NCI-H446 (cell line): Measurements from ENCODE around the gene SNX32.
A peak's percentile ranks its signal among the peaks of the same experiment; 100 is the strongest.

ENCODE experiments used
- DNase-seq, 2 experiments: peaks; one replicate each; lab custom pipeline; 2025; lab: John Stamatoyannopoulos, UW

SNX32 gene

DNA sequence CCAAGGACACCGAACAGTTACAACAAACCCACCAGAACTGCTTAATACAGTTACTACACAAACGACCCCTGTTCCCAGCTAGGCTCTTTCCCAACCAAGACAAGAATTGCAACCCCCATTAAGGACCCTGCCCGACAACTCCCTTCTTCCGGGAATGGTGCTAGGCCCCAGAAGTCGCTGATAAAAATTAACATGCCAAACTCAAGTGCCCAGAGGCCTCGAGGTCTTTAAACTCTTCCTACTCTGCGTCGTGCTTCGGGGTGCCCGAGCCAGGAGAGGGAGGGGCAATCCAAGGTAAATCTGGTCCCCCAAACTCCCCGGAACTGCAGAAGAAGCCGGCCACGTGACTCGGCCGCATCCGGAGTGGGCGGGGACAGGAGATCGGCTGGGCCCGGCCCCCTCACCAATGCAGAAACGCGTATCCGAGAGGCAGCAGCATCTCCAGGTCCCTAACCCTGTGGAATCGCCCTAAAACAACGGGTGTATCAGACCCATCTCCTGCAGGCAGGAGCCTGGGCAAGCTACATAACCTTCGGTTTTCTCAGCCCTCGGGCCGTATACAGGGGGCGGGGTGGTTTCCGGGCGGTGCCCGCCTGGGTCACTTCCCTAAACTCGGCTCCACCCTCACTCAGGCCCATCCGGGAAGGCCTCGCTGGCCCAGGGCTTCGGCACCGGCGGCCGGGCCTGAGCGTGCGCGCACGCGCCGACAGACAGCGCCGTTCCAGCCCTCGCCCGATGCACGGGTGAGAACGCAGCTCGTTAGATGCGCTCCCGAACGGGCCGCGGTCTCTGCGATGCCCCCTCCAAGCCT, 23.1 kb downstream of the SNX32 start:
- DNase-seq: peak; percentile 39 to 70

DNA sequence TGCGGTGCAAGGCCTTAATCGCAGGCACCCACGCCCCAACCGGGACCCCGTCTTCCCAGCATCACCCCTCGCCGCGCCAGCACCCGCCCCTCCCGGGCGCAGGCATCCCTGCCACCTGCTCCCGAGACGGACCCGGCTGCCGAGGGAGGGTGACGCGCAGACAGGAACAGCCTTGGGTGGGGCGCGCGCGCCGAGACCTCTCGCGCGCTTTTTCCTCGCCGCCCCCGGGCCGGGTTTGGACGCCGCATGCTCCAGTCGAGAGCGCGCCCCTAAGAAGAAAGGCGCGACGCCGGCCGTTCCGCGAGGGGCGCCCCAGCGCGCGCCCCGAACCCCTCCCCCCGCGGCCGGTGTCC, 23.7 kb downstream of the SNX32 start:
- DNase-seq: peak in 1 of 2 experiments; percentile 76

DNA sequence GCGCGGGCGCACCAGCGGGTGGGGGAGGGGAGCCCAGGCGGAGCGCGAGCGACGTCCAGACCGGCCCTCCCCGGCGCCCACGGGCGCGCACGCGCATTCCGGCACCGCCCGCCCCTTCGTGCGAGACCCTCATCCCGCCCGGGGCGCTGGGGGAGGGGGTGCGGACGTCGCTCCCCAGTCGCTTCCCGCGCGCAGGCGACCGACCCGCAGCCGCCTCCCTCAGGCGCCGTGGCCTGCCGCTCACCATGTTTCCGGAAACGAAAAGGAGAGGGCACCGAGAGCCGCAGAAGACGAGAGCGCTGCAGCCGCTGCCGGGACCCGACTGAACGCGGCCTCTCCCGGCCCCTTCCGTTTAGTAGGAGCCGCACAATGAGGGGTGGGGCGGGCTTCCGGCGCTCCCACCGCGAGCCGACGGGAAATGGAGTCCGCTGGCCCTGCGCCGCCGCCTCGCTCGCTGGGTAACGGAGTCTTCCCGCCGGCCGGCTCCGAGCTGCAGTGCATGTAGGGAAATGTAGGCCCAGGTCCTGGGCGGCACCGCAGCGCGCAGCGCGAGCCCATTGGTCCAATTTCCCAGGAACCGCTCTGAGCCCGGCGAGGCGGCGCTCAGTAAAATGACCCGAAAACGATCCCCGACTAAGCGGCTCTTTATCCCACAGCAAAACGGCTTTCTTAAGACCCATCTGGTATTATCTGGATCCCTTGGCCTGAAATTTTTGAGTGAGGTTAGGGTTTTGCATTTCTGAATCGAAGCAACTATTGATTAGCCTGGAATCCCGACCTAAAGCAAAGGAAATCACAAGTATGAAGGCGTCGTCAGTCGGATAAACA, 24.3 kb downstream of the SNX32 start, which contains the start of gene CFL1:
Gene CFL1, minus strand, starts transcription at position 328 of the 828 bp plus-strand sequence. Its CDS starts 81 bp downstream, at position 247.
- peak; percentile 96 to 99 for DNase-seq

DNA sequence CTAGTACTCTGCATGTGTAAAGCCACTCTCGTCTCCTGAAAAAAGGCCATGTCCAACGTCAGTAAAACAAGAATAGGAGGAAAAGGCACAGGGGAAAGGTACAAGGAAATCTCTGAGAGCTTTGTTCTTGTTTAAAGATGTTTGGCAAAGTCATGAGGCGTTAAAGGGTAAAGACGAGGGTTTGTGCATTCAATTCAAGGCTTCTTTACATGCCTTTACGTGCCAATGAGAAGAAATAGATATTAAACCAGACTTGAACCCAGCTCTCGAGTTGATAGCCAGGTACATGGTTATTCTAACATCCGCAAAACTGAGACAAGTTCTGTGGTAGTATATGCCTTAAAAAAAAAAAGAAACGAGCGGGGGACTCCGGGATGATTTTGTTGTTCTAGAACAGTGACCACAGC, 24.9 kb downstream of the SNX32 start:
- no peak for DNase-seq

DNA sequence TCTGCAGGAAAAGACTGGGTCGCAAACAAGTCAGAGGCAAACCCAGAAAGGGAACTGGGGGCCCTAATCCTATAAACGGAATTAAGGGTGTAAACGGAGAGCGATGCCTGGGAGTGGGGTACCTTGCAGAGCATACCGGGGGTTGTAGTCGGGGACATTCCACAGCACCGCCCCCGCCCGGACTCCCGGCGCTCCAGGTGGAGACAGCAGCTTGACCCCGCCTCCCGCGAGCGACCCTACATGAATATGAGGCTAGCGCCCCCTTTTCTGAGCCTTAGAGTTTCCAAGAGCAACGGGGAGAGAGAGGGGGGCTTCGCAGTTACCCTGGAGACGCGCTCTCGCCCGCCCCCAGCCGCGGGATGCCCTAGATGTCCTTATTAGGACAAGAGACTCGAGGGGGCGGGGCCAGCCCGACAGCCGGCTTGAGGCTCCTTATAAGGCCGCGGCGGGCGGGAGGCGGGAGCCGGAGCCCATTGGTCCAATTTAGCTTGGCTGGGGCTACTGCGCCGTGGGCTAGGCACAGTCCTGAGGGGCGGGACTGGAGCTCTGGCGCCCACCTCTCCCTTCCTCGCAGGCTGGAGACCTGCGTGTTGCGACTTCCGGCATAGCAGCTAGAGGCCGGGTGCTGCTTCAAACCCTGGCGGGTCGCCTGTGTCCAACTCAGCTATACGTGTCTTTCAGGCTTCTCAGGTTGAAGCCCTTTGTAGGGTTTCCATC, 25.5 kb downstream of the SNX32 start:
- DNase-seq: peak; percentile 99

DNA sequence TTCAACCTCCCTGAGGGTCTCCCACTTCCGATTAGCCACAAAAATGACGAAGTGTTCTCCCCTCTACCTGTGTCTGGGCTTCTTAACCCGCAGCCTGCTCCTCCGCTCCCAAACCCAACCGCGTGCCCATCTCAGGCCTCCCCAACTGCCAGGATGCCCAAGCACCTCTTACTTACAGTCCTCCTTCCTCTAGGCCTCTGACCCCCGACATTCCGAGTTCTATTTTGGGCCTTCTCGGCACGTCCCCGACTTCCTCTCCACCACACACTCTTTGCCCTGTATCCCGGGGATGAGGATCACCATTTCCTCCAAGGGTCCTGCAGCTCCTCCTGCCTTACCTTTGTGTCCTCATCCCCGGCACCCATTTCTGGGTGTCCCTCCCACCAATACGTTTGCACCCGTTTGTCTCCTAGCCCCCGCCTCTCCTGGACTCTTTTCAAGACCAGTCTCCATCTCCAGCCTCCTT, 26.1 kb downstream of the SNX32 start:
- peak in 1 of 2 experiments; percentile 90 for DNase-seq

DNA sequence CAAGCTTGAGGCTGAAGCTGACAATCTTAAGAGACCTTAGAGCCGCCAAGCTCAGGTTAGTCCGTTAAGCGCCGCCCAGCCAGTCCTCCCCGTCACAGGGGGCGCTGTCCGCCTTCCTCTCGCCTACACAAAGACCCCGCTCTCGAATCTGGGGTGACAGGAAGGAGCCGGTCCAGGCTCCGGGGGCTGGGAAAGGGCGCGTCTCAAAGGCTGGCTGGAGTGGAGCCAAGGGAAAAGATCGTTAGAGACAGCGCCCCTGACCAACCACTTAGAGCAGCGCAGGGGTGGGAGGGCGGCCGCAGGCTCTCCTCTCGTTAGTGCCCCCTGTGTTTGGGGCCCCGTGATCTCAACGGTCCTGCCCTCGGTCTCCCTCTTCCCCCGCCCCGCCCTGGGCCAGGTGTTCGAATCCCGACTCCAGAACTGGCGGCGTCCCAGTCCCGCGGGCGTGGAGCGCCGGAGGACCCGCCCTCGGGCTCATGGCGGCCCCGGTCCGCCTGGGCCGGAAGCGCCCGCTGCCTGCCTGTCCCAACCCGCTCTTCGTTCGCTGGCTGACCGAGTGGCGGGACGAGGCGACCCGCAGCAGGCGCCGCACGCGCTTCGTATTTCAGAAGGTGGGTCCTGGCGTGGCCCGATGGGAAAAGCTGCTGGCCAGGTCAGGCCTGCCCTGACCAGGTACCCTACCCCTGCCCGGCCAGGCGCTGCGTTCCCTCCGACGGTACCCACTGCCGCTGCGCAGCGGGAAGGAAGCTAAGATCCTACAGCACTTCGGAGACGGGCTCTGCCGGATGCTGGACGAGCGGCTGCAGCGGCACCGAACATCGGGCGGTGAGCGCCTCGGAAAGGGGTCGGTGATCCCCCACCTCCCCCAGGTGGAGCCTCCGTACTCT, 26.8 kb downstream of the SNX32 start, which contains the start of gene MUS81:
Gene MUS81, plus strand, starts transcription at position 156 of the 887 bp plus-strand sequence. Its CDS starts 321 bp downstream, at position 477.
- peak; percentile 95 to 98 for DNase-seq

DNA sequence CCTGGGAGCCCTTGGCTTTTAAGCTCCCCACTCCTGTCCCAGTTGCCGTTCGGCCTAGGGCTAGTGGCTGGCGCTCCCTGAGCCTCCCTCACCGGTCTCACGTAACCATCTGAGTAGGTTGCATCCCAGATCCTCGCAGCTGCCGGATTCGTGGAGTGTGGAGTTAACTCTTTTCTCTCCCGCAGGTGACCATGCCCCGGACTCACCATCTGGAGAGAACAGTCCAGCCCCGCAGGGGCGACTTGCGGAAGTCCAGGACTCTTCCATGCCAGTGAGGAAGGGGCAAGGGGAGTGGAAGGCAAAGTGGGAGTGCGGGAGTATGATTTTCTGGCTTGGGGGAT, 27.4 kb downstream of the SNX32 start:
- no peak for DNase-seq

DNA sequence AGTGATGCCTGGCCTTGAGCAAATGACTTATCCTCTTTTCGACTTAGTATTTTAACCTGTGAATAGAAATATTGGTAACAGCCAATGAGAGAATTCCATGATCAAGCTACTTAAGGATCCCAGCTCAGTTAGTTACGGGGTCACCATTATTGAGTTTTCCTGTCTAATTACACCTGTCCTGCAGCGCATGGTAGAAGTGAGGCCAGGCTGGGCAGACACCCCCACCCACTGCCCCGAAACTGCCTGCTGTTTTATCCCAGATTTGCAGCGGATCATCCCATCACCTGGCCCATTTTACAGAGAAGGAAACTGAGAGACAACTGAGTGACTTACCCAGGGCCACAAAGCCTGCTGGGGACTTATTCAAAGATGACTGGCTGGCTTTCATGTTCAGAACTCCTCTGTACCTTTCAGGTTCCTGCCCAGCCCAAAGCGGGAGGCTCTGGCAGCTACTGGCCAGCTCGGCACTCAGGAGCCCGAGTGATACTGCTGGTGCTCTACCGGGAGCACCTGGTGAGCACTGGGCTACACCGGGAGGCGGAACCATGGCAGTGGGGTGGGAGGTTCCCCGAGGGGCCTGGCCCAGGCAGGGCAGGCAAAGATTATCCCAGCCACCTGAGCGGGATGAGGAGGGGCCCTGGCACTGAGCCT, 27.9 kb downstream of the SNX32 start:
- DNase-seq: no peak

DNA sequence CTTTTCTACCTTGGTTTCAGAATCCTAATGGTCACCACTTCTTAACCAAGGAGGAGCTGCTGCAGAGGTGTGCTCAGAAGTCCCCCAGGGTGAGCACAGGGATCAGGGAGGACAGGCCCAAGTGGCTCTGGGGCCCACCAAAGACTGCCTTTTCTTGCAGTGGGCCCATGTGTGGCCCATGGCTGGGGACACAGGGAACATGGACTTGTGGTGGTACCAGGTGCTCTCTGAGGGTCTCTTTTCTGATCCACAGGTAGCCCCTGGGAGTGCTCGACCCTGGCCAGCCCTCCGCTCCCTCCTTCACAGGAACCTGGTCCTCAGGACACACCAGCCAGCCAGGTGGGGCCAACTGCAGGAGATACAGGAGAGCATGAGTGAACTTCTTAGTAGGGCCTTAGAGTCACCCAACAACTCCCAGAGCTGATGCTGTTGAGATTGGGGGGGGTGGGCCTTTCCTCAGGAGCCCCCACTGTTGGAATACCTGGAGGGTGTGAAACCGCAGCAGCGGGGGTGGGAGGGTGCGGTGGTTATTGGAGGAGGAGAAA, 28.5 kb downstream of the SNX32 start:
- DNase-seq: no peak

DNA sequence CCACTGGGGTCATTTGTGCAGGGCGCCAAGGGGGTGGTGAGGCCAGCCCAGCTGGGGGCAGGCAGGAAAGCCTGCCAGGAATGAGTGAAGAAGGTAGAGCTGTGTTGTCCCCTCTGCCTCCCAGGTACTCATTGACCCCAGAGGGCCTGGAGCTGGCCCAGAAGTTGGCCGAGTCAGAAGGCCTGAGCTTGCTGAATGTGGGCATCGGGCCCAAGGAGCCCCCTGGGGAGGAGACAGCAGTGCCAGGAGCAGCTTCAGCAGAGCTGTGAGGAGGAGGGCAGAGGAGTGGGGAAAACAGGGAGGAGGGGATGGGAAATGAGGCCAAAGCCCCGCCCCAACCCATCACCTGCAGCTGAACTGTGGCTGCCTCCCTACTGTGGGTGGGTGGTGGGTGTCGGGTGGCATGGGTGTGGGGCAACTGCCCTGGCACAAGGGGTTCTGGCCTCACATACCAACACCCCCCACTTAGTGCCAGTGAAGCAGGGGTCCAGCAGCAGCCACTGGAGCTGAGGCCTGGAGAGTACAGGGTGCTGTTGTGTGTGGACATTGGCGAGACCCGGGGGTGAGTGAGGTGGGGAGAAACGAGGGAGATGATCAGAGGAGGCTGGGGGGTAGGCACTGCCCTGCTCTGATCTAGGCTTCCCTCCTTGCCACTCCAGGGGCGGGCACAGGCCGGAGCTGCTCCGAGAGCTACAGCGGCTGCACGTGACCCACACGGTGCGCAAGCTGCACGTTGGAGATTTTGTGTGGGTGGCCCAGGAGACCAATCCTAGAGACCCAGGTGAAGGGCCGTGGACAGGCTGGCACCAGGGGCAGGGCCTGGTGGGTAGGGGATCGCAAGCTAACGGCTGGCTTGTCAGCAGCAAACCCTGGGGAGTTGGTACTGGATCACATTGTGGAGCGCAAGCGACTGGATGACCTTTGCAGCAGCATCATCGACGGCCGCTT, 29.5 kb downstream of the SNX32 start:
- DNase-seq: peak in 1 of 2 experiments; percentile 29

DNA sequence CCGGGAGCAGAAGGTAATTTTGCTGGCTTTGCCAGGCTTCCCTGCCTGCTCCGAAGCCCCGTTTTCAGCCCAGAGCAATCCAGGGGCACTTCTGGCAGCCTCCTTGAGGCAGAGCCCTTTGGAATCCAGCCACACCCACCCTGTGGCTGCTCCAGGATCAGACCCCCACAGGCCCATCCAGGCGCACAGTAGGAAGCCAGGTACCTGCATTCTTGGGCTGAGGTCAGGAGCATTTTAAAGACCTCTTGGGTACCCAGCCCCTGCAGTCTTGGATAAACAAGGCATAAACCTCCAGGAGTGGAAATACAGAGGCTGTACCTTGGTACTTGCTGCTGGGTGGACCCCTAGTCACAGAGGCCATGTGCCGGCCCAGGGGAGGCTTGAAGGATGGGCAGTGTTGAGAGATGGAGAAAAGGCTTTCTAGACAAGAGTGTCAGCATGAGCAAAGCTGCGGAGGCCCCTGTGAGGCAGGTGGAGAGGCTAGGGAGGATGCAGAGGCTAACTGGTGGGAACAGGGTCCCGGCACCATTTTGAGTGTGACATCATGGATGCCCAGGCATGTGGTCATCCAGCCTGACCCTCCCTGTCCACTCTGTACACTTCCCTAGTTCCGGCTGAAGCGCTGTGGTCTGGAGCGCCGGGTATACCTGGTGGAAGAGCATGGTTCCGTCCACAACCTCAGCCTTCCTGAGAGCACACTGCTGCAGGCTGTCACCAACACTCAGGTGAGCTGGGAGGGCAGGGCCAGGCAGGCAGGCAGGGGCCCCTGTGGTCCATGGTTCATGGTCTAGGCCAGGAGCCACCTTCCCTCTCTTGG, 30.3 kb downstream of the SNX32 start:
- DNase-seq: no peak

DNA sequence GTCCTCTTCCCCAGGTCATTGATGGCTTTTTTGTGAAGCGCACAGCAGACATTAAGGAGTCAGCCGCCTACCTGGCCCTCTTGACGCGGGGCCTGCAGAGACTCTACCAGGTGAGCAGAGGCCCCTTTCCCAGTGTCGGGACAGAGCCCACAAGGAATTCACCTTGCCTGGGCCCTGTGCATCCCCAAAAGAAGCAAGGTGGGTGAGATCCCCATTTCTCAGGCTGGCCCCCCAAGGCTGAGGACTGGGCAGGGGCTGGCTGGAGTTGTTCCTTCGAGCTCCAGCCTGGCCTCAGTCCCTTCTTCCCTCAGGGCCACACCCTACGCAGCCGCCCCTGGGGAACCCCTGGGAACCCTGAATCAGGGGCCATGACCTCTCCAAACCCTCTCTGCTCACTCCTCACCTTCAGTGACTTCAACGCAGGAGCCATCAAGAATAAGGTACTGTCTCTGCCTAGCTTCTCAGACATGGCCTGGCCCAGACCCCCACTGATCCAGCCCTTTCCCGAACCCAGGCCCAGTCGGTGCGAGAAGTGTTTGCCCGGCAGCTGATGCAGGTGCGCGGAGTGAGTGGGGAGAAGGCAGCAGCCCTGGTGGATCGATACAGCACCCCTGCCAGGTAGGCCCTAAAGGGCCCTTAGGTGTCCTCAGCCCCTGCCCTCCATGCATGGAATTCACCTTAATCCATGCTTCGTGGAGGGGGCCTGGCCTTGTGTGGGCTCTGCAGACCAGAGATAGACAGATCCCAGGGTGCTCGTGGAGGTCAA, 31.1 kb downstream of the SNX32 start:
- DNase-seq: no peak

DNA sequence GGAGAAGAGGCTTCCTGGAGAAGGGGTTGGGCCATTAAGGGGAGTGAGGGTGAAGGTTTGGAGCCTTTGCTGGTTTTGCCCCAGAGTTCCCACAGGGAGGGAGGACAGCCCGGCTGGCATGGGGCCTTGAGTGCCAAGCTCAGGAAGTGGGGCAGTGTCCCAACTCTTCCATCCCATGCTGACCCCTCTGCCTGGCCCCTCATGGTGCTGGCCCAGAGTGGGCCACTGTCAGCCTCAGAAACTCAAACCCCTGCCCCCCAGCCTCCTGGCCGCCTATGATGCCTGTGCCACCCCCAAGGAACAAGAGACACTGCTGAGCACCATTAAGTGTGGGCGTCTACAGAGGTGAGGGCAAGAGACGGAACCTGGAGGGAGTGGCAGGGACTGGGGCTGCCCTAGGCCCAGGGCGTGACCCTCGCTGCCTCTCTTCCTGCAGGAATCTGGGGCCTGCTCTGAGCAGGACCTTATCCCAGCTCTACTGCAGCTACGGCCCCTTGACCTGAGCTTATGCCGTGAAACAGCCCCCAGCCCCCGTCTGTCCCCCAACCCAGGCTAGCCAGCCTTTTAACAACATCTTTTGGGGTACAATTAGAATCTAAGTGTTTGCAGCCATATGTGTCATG, 31.9 kb downstream of the SNX32 start:
- no peak for DNase-seq

DNA sequence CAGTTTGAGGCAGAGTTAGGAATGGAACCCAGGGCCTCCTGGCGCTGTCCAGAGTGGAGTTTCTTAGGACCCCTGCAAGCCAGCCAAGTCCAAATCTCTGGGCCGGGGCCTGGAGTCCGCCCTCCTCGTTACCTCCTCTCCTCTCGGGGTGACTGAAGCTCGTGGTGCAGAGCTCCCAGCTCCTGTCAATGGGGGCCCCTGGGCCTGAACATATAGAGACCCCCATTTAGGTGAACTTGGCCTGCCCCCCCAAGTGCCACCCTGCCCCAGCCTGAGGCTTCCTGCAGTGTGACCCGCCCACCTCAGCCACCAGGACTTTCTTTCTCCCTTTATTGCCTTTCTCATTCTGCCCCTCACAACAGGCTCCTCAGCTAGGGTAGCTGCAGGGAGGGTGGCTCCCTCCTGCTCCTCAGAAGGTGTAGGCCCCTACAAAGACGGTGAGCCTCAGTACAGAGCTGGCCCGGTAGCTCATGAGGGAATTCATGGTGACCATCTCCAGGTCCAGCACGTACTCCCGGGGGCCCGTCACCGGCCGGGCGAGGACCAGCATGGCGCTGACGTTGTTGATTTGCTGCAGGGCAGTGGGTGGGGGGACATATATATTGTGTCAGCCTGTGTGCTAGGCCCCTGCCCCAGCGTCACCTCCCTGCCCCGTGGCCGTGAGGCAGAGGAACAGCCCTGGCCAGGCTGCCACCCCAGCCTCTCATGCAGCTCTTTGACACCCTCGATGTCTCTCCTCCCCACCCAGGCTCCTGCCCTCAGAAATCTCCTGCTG, 32.9 kb downstream of the SNX32 start:
- DNase-seq: no peak
